Inflammatory macrophage (primary cell): Measurements from ENCODE around the gene OR4D5.

Source experiments
- DNase-seq, 2 donors: peaks; one replicate each; pipeline ENCODE4 v3.0.0-alpha.2; 2020 to 2022
- total RNA-seq, 18 experiments: gene quantifications; one replicate each; lab custom pipeline; 2026; ENCODE audit warnings: mixed read lengths in 6 of 18, inconsistent platforms in 2 of 18; lab: John Stamatoyannopoulos, UW

OR4D5 gene
- 0 to 0.10 (median 0) reads per million in 18 experiments for total RNA-seq

GRCh38 chr11:123939317-123939716, at the start of gene OR4D5:
Gene OR4D5 (plus strand): TSS chr11:123939617. CDS start chr11:123939617, 0 bp downstream.
- DNase-seq, result no peak

DNA sequence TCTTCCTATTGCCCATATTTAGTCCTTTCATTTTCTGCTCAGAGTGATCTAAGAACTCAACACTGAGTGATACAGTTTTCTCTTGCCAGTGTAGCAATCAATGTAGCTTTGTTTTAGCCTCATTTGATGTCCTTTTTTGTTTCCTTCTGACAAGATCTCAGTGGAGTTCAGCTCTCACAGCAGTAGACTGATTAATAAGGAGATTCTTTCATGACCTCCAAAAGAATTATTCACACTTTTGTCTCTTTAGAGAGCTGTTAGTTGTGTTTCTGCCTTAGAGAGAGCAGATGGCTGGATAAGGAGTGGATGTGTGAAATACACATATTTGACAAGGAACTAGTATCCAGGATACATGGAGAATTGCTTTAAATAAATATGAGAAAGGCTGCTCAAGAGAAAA, 47.4 kb upstream of the OR4D5 start:
- no peak for DNase-seq

GRCh38 chr11:123899792-123900191, 39.6 kb upstream of the OR4D5 start:
- no peak for DNase-seq

DNA sequence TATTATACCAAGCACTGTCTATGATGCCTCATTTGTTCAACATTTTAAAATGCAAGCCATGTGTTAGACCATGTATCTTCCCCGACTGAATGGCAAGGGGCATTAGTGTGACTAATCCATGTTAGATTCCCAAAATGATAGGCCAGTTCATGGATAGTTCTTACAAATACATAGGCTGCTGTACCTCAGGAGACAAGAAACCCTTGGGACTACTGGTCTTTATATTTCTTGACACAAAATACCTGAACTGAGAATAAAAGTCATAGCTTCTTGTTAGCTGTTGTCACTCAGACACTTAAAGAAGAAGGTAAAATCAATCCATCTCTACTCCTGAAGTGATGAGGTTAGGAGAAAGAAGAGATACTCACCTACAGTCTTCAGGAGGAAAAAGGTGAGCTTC, 37.5 kb upstream of the OR4D5 start, which contains the start of gene OR8D4:
OR8D4 (plus strand) TSS at position 301 of the 400 bp plus-strand sequence. CDS start 4,265 bp downstream, outside the sequence.
- no peak for DNase-seq

- DNase-seq, result no peak
Observed at GRCh38 chr11:123903932-123904331, 35.5 kb upstream of the OR4D5 start.

DNA sequence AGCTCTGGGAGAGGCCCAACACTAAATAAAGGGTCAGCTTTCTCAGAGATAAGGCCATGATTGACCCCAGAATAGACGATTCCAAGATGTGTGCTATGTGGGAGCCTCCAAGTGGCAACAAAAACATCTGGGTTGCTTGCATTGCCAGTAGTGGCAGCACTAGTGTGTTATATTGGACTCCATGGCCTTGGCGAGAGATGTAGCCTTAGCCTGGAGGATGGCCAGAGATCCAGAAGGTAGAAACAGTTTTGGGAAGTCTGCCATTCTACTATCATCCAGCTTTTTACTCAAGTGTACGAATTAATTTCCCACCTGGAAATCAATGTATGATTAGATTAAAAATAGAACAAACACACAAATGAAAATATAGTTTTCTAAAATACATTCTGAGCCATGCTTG, 34.5 kb upstream of the OR4D5 start:
- no peak for DNase-seq

GRCh38 chr11:123905826-123906225, 33.6 kb upstream of the OR4D5 start:
- no peak for DNase-seq

GRCh38 chr11:123920943-123921342, 18.5 kb upstream of the OR4D5 start:
- no peak for DNase-seq

GRCh38 chr11:123924027-123924426, 15.4 kb upstream of the OR4D5 start:
- no peak for DNase-seq

DNA sequence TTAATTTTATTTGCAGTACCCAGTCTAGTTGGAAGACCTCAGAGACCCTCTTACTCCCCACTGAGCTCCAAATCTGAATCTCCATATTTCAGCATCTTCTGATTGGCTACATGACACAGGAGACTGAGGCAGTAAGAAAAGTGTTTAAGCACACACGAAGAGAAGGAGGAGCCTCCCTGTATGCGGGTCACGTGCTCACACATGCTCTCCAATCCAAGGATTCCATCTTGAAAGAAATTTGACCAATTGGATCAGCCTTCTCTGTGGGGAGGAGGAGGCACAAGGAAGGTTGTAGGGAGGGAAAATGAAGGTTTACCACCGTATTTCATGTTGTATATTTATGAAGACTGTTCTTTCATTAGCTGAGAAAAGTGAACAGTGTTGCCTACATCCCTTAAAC, 3.0 kb downstream of the OR4D5 start:
- DNase-seq, result no peak

- DNase-seq, result no peak
Observed at GRCh38 chr11:123943738-123944137, 4.3 kb downstream of the OR4D5 start, which contains the start of gene OR6T1. Gene OR6T1 (minus strand): TSS chr11:123943838. CDS start chr11:123943838, 0 bp downstream.

DNA sequence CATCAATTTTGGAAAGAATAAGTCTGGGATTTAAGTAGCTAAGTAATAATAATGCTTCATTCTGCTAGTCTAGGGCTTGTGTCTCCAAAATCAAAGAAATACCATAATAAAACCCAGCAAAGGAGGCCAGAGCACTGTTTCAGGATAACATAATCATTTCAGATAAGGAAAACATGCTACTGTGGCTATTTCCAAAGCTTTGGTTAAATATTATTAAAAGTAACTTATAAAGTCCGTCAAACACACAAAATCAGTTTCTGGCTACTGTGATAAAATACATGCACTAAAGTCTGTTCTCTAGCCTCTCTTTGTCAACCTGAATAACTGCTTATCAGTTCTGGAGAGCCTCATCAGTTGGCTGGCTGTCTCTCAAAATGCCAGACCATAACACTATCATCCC, 5.7 kb downstream of the OR4D5 start:
- DNase-seq, result no peak

- no peak for DNase-seq
Observed at GRCh38 chr11:123956752-123957151, 17.3 kb downstream of the OR4D5 start.

GRCh38 chr11:123973816-123974215, 34.4 kb downstream of the OR4D5 start:
- DNase-seq, result no peak

GRCh38 chr11:123976770-123977560, 37.5 kb downstream of the OR4D5 start:
- DNase-seq, result no peak

- no peak for DNase-seq
Observed at GRCh38 chr11:123977731-123978347, 38.4 kb downstream of the OR4D5 start, which contains the start of gene OR10S1. Gene OR10S1 (minus strand): TSS chr11:123977781. CDS start chr11:123977664, 117 bp downstream.

DNA sequence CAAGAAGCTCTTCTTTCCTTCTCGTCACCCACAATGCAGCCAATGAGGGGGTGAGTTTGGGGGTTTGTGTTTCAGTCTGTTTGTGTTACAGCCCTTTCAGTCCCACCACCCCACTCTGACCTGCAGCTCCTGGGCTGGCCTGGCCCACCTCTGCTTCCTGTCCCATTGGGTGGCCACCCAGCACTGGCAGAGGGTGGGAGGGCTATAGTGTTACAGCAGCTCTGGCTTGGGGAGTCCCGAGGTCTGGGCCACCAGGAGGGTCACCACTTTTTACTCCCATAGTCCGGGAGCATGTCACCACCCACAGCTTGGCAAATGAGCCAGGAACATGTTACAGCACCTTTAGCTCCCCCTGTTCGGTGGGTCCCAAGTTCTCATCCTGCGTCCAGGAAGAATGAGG, 39.9 kb downstream of the OR4D5 start:
- no peak for DNase-seq
